ENCODE results near the gene TTC3. TPM values are rescaled to one million over a fixed set of nuclear protein-coding genes. Genes with fewer than 3 reads are reported as not detected.

TTC3 gene
- polyA plus RNA-seq, 1 donor from 2014 or later = 332 TPM

DNA sequence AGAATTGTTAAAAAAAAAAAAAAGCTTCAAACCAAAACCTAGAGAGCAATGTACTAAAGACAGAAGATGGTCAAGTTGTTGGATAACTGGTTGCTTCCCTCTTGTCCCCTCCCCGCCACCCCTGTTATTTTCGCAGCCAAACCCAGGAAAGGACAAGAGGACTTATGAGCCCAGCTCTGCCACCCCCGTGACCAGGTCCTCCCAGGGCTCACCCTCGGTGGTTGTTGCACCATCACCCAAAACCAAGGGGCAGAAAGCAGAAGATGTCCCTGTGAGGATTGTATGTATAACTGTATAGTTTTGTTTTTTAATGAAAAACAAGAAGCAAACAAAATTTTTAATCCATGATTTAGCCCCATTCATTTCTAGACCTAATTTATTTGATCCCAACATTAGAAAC lies 124.7 kb downstream of the TTC3 start:
- no peaks in the 10 kb centered on the region for H3F3A ChIP-seq (ENCODE audit: insufficient read depth, low read length, poor library complexity, severe bottlenecking)
- no peaks in the 10 kb centered on the region for H4K20me1 ChIP-seq (ENCODE audit: insufficient read depth)
- no peak overlapping the region for H3K4me2 ChIP-seq (ENCODE audit: low read length)
- H2AFZ ChIP-seq (ENCODE audit: low read depth, low read length) = no peak overlapping the region
- no peak overlapping the region for H3K4me3 ChIP-seq (ENCODE audit: low read length)
- H3K27ac ChIP-seq (ENCODE audit: low read length) = no peak overlapping the region
- no peaks in the 10 kb centered on the region for H3K9me2 ChIP-seq (ENCODE audit: insufficient read depth, low read length)
- no peaks in the 10 kb centered on the region for H3K27me3 ChIP-seq (ENCODE audit: insufficient read depth, low read depth, low read length)
- H3K79me2 ChIP-seq (replicated peaks; ENCODE audit: insufficient read depth, low read length) = no peaks in the 10 kb centered on the region
- TF ChIP-seq EZH2 (IDR thresholded peaks at IDR 0.05; ENCODE audit: borderline replicate concordance, insufficient read depth, low read length, poor library complexity, severe bottlenecking) (no peak), EP300 (conservative IDR thresholded peaks at IDR 0.05; ENCODE audit: poor library complexity, severe bottlenecking) (no peak)
- no peaks in the 10 kb centered on the region for H3K9me3 ChIP-seq (ENCODE audit: low read length)
- peaks cover 32% of the 10 kb centered on the region for H3K36me3 ChIP-seq (ENCODE audit: insufficient read depth, low read length)
- no peak overlapping the region for H3K9ac ChIP-seq (ENCODE audit: low read length)

GRCh38 chr21:37199057-37199924 lies 126.2 kb downstream of the TTC3 start:
- H2AFZ ChIP-seq (ENCODE audit: low read depth, low read length) = no peak overlapping the region
- H3K36me3 ChIP-seq (ENCODE audit: insufficient read depth, low read length) = peaks cover 34% of the 10 kb centered on the region
- H3K9ac ChIP-seq (ENCODE audit: low read length) = no peak overlapping the region
- no peaks in the 10 kb centered on the region for H3K9me3 ChIP-seq (ENCODE audit: low read length)
- TF ChIP-seq MXI1 (conservative IDR thresholded peaks at IDR 0.05; ENCODE audit: poor library complexity, severe bottlenecking) = no peak
- no peak for TF ChIP-seq REST (IDR thresholded peaks at IDR 0.05; ENCODE audit: borderline replicate concordance)
- TF ChIP-seq TAF1 (IDR thresholded peaks at IDR 0.05; ENCODE audit: low read depth) = no peak
- no peak for TF ChIP-seq POLR2AphosphoS5 (IDR thresholded peaks at IDR 0.05)
- TF ChIP-seq EZH2 (IDR thresholded peaks at IDR 0.05; ENCODE audit: borderline replicate concordance, insufficient read depth, low read length, poor library complexity, severe bottlenecking) = no peak
- TF ChIP-seq CTCF (IDR thresholded peaks at IDR 0.05; ENCODE audit: poor library complexity, severe bottlenecking) = no peak
- no peak for TF ChIP-seq RAD21 (conservative IDR thresholded peaks at IDR 0.05)
- TF ChIP-seq EP300 (conservative IDR thresholded peaks at IDR 0.05; ENCODE audit: poor library complexity, severe bottlenecking) = no peak
- TF ChIP-seq SMC3 (conservative IDR thresholded peaks at IDR 0.05; ENCODE audit: poor library complexity) = no peak
- H3F3A ChIP-seq (ENCODE audit: insufficient read depth, low read length, poor library complexity, severe bottlenecking) = no peaks in the 10 kb centered on the region
- H3K27me3 ChIP-seq (ENCODE audit: insufficient read depth, low read depth, low read length) = no peaks in the 10 kb centered on the region
- no peak overlapping the region for H3K4me3 ChIP-seq (ENCODE audit: low read length)
- no peak overlapping the region for H3K4me2 ChIP-seq (ENCODE audit: low read length)
- no peaks in the 10 kb centered on the region for H3K79me2 ChIP-seq (replicated peaks; ENCODE audit: insufficient read depth, low read length)
- H4K20me1 ChIP-seq (ENCODE audit: insufficient read depth) = no peaks in the 10 kb centered on the region
- no peak overlapping the region for H3K27ac ChIP-seq (ENCODE audit: low read length)
- H3K9me2 ChIP-seq (ENCODE audit: insufficient read depth, low read length) = no peaks in the 10 kb centered on the region

Measured in neural cell (in vitro differentiated cells).